ENCODE measurements around the gene EPB41L4A.

GRCh38 chr5:112293587-112293986, 125.5 kb downstream of the EPB41L4A start:
- TF ChIP-seq GATA2 (IDR thresholded peaks at IDR 0.05; ENCODE audit: low read depth, low read length) (no peak), GATA3 (IDR thresholded peaks at IDR 0.05; ENCODE audit: low read depth, low read length) (no peak)

All from SH-SY5Y (cell line).